K562 (cell line): ENCODE measurements around the gene DNAI1.

ENCODE experiments used
- POLR2A ChIP-seq: fragments of 450-650 bp; conservative IDR thresholded peaks from 2 replicates; pipeline ENCODE4 v1.6.1; 2016
- YBX1 ChIP-seq: fragments of 450-650 bp; IDR thresholded peaks from 2 replicates; pipeline ENCODE4 v1.7.1; 2016; ENCODE audit warnings: mild to moderate bottlenecking
- TF ChIP-seq, protein P1 (sequence below), 3 experiments: IDR thresholded peaks in 2 of 3; conservative IDR thresholded peaks in 1 of 3; 2 replicates each; pipeline ENCODE4 v1.5.1; 2011 to 2012; ENCODE audit warnings: low read length in 3 of 3, mild to moderate bottlenecking in 3 of 3, control low read depth in 2 of 3, improper control_type of control experiment in 1 of 3, inconsistent platforms in 1 of 3, low read depth in 1 of 3, mixed read lengths in 1 of 3, moderate library complexity in 1 of 3; ENCODE audit not compliant: insufficient read depth in 2 of 3

DNA sequence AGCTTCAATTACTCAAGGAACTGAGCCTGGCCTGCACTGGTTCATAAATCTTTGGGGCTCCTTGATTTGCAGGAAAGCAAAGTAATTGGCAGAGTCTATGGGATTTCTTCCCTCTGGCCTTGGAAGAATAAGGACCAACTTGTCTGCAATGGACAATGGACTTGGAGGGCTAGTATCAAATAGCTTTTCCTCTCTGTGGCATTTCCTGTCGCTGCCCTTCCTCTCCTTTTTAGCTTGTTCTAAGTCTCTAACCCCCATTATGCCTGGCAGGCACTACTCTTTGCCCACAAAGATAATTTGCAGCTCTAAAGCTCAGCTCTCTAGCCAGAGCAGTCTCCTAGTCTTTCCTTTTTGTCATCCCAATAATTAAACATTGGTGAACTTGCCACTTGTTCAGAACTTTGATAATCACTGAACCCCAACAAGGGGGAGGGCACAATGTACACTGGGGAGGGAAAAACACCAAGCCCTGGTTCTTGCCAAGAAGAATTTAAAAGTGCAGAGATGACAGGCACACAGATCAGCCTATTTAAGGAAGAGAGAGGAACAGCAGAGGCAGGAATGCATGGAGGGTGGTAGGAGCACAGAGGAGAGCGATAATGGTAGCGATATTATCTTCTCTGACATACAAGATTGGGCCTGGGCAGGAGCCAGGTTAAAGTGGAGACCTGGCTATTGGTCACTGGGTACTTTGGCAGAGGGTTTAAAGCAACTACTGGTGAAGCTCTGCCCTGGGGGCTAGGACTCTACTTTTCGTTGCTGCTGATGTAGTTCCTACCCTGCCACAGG, 38.7 kb upstream of the DNAI1 start:
- TF ChIP-seq YBX1 (no peak), POLR2A (no peak)
- TF ChIP-seq, protein P1, sequence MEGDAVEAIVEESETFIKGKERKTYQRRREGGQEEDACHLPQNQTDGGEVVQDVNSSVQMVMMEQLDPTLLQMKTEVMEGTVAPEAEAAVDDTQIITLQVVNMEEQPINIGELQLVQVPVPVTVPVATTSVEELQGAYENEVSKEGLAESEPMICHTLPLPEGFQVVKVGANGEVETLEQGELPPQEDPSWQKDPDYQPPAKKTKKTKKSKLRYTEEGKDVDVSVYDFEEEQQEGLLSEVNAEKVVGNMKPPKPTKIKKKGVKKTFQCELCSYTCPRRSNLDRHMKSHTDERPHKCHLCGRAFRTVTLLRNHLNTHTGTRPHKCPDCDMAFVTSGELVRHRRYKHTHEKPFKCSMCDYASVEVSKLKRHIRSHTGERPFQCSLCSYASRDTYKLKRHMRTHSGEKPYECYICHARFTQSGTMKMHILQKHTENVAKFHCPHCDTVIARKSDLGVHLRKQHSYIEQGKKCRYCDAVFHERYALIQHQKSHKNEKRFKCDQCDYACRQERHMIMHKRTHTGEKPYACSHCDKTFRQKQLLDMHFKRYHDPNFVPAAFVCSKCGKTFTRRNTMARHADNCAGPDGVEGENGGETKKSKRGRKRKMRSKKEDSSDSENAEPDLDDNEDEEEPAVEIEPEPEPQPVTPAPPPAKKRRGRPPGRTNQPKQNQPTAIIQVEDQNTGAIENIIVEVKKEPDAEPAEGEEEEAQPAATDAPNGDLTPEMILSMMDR (IDR thresholded peaks at IDR 0.05 in 2 of 3, conservative IDR thresholded peaks at IDR 0.05 in 1 of 3; ENCODE audit: insufficient read depth in 2 of 3, low read depth in 1 of 3, low read length in 3 of 3): no peak
